Stimulated activated naive CD8-positive, alpha-beta T cell treated with anti-CD3 and anti-CD28 coated beads, Interleukin-15, Interleukin-2, amounts not matched to agents 100 U/mL and 50 U/mL, for 24 hours (primary cell): ENCODE results near the gene ZMAT2.
"Not testable (repeated sequence)": the region's sequence is repeated elsewhere in the genome, so short reads cannot be mapped to it uniquely, and the experiment has no call there.

ENCODE experiments used
- ATAC-seq: fragments of 150-1000 bp; cut with Tn5 transposase; one replicate; pipeline ENCODE4 v1.10.0; 2021
- DNase-seq: peaks from one replicate; pipeline ENCODE4 v3.0.0; 2021

ZMAT2 gene

DNA sequence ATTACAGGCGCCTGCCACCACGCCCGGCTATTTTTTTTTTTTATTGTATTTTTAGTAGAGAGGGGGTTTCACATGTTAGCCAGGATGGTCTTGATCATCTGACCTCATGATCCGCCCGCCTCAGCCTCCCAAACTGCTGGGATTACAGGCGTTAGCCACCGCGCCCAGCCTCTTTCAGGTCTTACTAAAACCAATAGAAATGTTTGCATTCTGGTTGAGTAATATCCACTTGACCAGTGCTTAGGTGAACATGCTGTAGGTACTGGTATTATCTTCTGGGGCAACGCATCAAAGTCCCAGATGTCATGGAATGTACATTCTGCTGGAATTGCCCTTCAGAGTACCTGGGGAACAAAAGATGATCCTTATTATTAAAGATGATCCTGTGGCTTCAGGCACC, 8.5 kb downstream of the ZMAT2 start:
- DNase-seq, ATAC-seq: not testable (repeated sequence)

- DNase-seq, result peak; percentile 77
- peak; percentile 96 for ATAC-seq
Measured at GRCh38 chr5:140710899-140711552, 10.8 kb downstream of the ZMAT2 start.

GRCh38 chr5:140711794-140712193, 11.5 kb downstream of the ZMAT2 start:
- DNase-seq (no peak), ATAC-seq (no peak)

DNA sequence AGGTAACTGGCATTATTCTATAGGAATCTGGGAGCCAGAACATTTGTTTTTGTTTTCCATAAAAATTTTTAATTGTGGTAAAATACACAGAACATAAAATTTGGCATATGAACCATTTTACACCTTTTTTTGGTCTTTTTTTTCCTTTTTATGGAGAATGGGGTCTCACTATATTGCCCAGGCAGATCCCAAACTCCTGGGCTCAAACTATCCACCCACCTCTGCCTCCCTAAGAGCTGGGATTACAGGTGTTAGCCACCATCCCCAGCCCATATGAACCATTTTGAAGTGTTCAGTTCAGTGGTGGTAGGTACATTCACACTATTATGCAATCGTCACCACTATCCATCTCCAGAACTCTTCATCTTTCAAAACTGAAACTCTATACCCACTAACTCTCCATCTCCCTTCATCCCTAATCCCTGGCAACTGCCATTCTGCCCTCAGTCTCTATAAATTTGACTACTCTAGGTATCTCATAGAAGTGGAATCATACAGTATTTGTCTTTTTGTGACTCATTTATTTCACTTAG, 13.4 kb downstream of the ZMAT2 start:
- no peak for DNase-seq
- no peak for ATAC-seq

DNA sequence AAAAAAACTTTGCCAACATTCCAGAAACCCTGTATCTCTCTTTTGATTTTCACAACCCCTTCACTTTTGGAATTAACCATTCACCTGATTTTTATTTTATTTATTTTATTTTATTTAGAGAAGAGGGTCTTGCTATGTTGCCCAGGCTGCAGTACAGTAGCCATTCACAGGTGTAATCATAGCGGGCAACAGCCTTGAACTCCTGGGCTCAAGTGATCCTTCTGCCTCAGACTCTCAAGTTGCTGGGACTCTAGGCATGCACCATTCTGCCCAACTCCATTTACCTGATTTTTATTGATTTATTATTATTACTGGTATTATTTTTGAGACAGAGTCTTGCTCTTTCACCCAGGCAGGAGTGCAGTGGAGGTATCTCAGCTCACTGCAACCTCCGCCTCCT, 16.0 kb downstream of the ZMAT2 start:
- ATAC-seq, DNase-seq: not testable (repeated sequence)

- no peak for ATAC-seq
- no peak for DNase-seq
Measured at GRCh38 chr5:140718266-140718592, 18.0 kb downstream of the ZMAT2 start.

DNA sequence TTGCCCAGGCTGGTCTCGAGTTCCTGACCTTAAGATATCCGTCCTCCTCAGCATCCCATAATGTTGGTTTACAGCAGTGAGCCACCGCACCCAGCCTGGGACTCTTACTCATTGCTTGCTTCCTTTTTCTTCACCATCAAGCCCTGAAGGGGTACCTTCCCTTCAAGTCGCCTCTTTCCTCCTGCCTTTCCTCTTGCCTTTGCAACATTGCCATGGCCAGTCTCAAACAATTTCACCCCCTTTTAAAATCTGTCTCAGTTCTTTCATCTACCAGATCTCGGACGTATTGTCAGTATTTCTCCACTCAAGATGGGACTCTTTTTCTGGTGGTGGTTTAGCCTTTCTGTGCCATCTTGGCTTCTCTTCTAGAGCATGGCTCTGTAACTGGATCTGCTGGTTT, 20.5 kb downstream of the ZMAT2 start:
- DNase-seq, ATAC-seq: not testable (repeated sequence)

DNA sequence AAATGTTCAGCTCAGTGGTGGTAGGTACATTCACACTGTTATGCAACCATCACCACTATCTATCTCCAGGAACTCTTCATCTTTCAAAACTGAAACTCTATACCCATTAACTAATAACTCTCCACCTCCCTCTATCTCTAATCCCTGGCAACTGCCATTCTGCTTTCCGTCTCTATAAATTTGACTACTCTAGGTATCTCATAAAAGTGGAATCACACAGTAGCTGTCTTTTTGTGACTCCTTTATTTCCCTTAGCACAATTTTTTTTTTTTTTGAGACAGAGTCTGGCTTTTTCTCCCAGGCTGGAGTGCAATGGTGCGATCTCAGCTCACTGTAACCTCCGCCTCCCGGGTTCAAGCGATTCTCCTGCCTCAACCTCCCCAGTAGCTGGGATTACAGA, 21.1 kb downstream of the ZMAT2 start:
- not testable (repeated sequence) for DNase-seq, ATAC-seq

DNA sequence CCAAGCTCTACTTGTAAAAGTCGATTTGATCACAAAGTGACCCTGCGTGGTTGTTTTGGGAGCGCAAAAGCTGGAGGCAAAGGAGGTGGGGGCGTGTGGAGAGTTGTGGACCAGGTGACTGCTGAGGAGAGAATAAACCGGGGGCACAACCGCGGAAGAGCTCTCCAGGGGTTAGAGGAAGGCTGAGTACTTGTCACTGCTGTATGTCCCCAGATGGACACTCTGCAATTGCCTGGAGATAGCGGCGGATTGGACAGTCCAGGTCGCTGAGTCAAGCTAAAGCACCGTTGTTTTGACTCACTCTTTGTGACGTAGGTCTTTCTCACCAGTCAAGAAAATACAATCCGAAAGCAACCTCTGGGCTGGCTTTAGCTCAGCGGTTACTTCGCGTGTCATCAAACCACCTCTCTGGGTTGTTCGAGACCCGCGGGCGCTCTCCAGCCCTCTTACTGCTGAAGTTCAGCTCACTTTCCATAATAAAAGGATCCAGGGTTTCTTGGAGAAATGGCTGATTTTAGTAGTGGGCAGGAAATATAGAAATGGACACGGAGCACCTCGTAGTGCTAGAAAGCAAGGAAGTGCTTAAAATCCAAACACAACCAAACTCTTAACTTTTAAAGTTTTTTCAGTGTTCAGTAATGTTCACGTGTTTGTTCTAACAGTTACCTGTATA, 25.7 kb downstream of the ZMAT2 start:
- ATAC-seq (peak; percentile 98), DNase-seq (peak; percentile 76)

DNA sequence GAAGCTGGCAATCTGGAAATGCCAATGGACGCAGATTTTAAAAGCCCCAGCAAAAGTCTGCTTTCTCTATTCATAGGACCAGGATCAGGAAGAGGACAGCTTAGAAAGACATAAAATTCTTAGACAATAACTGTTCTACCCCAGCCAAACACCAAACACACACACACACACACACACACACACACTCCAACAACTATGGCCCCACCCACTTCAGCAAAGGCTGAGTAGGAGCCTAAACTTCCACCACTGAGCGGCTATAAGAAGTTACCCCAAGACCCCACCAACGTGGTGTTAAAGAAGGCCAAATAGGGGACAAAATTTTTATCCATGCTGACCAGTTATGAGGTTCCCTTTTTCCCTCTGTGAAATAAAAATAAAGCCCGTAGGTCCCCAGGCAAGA, 32.9 kb downstream of the ZMAT2 start:
- ATAC-seq, result no peak
- no peak for DNase-seq

DNA sequence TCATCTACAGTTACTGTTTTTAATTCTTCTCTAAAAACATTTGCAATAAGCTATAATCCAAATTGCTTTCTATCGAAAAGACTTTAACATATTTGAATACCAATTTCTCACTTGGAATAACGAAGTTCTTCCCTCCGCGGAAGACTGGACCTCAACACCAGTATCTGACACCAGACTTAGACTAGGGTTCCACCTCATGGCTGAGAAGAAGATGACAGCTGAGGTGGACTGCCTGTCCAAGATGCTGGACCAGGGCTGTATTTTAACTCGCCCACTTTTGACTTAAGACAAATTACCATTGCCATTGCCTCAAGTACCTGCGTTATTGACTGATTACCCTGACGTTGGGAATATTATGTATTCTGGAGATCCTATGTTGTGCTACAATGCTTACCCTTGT, 34.1 kb downstream of the ZMAT2 start:
- ATAC-seq, result no peak
- no peak for DNase-seq

DNA sequence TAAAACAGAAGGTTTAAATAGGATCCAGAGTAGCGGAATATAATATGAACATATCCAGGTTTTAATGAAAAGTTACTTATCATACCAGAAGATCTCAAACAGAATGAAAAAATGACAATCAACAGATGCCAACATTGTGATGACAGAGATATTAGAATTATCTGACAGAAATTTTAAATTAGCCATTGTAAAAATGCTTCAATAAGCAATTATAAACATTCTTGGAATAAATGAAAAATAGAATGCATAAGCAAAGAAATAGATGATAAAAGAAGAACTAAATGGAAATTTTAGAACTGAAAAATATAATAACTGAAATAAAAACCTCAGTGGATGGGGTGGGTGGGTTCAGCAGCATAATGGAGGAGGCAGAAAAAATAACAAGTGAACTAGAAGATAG, 37.2 kb downstream of the ZMAT2 start:
- ATAC-seq (no peak), DNase-seq (no peak)

DNA sequence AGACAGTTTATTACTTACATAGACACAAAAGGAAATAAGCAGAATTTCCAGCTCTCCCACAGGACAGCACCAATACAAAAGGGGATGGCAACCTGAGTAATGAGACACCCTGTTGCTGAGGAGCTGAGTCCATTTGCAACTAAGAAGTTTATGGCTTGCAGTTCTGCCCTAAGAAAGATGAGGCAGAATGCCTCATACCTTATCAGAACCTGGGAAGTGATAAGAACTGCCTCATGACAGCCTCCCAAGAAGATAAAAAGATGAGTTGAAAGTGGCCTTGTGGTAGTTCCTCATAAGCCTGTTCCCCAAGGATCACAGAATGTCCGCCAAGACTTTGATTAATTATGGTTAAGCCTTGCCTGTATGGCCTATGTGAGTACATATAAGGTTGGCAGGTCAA, 41.7 kb downstream of the ZMAT2 start:
- no peak for ATAC-seq
- no peak for DNase-seq

GRCh38 chr5:140753561-140753960, 53.3 kb downstream of the ZMAT2 start:
- DNase-seq, result no peak
- no peak for ATAC-seq
